EL (cell line): ENCODE data around the gene NUDC.
"Not testable (repeated sequence)": the region's sequence is repeated elsewhere in the genome, so short reads cannot be mapped to it uniquely, and the experiment has no call there.

ENCODE experiments used
- DNase-seq: peaks from one replicate; pipeline ENCODE4 v3.0.0-alpha.2; 2016

The NUDC gene

DNA sequence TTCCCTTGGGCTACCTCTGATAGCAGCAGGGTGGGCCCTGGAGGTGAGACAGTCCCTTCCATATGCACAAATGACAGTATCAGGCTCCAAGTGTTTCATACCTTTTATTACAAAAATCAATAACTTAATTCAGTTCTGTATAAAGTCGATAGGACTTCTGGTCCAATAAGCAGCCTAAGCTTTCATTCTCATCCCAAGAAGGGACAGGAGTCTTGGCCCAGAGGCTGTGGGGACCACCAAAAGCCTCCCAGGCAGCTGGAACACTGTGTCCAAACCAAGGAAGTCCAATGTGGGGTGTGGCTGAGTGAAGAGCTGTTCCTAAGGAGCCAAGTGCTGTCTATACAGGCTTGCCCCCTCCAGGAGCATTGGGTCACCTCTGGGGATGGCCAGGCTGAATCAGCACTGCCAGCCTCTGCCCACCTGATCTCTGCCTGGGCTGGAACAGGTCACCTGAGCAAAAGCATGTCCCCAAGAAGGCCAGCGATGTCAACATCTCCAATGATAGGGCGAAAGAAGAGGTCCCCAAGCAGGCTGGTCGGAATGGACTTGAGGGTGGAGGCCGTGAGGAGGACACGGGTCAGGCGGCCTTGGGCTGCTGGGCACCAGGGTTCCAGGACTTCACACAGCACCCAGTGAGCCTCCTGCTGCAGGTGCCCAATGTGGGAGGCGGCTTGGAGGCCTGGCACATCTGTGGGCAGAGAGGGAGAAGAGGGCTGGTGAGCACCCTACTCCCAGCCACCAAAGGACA is 10.0 kb upstream of the NUDC start:
- no peak for DNase-seq

- DNase-seq = no peak
Observed at GRCh38 chr1:26912147-26912490, 9.4 kb upstream of the NUDC start.

DNA sequence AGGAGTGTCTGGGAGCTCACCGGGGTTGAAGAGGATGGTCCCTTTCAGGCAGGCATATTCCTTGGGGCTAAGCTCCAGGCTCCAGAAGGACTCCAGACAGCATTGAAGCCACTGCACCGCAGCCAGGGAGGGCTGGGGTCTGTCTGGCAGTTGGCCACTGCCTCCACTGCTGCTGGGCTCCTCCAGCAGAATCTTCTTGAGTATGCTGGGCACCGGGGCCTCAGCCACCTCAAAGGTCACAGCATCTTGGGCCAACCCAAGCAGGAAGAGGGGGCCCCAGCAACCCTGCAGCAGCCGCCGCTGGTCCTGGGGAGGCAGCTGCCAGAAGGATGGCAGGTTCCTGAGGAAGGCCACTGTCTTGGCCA is 8.2 kb upstream of the NUDC start:
- no peak for DNase-seq

- DNase-seq = no peak
Observed at GRCh38 chr1:26913754-26914619, 7.6 kb upstream of the NUDC start, which contains the start of gene NR0B2. TSS of gene NR0B2 (minus strand) at chr1:26913975. CDS start at chr1:26913940, 35 bp downstream.

- no peak for DNase-seq
Observed at GRCh38 chr1:26915204-26915842, 6.2 kb upstream of the NUDC start.

DNA sequence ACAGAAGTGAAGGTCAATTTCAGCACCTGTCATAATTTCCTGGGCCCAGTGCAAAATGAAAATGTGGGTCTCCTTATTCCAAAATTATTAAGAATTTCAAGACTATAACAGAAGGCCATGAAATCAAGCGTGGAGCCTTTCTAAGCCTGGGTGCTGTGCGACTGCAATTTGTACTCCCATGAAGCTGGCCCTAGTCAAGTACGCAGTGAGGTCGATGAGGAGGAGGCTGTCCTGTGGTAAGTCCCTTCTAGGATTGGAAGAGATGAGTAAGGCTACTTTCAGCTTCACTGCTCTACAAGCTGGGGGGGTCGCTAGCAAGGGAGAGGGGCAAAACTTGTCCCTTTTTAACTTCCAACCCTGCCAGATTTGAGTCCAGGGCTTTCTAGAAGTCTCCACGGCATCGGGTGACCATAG is 410 bp upstream of the NUDC start:
- DNase-seq = no peak

- DNase-seq = no peak
Observed at GRCh38 chr1:26922431-26922729, 837 bp downstream of the NUDC start.

DNA sequence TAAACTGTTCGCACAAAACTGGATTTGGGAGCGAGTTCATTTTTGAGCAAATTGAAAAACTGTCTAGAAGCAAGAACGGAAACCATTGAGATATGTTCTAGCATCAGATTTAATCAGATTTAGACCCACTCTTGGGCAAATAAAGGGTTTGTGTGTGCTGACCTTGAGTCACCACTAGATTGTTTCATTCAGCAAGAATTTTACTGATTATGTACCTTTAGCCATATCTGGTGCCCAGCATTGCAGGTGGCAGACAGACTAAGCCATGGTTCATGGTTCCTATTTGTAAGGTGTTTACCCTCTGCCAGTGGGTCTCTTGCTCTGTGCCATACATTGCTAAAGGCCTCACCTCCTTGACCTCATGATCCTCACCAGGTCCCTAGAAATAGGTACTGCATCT is 1.4 kb downstream of the NUDC start:
- no peak for DNase-seq

DNA sequence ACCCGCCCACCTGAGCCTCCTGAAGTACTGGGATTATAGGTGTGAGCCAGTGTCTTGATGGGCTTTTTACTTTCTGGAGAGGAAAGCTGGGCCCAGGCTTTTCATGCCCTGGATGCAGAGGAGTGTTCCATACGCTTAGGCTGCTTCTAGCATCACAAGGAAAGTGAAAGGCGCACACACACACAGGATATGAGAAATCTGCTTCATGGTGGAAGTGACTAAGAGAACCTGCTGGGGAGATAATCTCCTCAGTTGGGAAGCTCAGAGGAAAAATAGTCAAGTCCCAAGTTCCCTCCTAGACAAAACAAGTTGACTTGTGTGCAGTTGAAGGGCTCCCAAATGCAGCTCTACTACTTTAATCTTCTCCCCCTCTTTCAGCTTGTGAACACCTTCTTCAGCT is 2.2 kb downstream of the NUDC start:
- DNase-seq = peak; percentile 47

DNA sequence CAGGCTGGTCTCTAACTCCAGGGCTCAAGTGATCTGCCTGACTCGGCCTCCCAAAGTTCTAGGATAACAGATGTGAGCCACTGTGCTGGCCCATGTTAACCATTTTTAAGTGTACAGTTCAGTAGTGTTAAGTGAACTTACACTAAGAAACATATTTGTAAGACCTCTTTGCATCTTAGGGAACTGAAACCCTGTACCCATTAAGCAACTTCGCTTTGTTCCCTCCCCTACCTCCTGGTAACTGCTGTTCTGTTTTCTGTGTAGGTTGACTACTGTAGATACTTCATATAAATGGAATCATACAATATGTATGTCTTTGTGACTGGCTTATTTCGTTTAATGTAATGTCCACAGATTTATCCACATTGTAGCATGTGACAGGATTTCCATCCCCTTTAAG is 11.0 kb downstream of the NUDC start:
- DNase-seq = no peak

DNA sequence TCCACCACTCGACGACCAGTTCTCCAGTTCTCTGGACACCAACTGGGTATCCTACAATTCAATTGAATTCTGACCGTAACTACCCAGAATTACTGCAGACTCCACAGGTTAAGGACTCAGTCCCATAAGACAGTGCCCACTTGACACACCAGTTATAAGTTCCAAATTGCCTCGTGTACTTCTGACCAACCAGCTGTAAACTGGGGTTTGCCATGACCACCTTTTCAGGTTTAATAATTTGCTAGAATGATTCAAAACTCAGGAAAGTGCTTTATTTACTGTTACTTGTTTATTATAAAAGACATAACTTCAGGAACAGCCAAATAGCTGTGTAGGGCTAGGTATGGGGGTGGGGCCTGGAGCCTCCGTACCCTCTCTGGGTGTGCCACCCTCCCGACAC is 15.3 kb downstream of the NUDC start:
- no peak for DNase-seq

GRCh38 chr1:26938004-26938658 is 16.6 kb downstream of the NUDC start:
- no peak for DNase-seq

- no peak for DNase-seq
Observed at GRCh38 chr1:26938659-26939025, 17.1 kb downstream of the NUDC start.

- no peak for DNase-seq
Observed at GRCh38 chr1:26941311-26941710, 19.8 kb downstream of the NUDC start.

- no peak for DNase-seq
Observed at GRCh38 chr1:26942656-26943055, 21.1 kb downstream of the NUDC start.

DNA sequence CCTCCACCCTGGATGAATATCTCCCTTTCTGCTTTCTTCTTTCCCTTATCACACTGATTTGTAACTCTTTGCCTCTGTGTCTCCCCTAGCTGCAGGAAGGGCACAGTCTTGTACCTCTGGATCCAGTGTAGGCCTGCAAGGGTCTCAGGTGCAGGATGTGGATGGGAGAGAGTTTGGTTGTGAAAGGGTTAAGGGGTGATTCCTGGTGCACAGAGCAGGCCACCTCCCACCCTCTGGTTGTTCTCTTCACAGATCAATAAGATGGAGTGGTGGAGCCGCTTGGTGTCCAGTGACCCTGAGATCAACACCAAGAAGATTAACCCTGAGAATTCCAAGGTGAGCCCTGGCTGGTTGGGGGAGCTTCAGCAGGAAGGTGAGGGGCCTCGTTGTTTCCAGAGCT is 23.6 kb downstream of the NUDC start:
- DNase-seq = no peak

DNA sequence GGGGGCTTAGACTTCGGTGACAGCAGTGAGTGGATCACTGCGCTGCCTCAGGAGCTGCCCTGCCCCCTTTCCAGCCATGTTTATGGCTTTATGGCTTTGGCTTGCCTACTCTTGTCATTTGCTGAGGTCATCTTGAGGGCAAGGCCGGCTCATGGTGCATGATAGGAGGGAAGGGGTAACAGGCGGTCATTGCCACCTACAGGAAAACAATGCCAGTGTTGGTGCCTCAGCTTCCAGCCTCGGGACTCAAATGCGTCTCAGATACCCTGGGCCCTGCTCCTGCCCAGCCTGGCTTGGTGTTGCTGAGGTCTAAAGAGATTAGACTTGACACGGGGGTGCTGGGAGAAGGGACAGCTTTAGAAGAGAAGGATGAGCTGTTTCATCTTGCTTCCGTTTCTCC is 24.2 kb downstream of the NUDC start:
- DNase-seq = no peak

- no peak for DNase-seq
Observed at GRCh38 chr1:26946270-26946669, 24.7 kb downstream of the NUDC start.

GRCh38 chr1:26948725-26949057 is 27.1 kb downstream of the NUDC start:
- DNase-seq = not testable (repeated sequence)

DNA sequence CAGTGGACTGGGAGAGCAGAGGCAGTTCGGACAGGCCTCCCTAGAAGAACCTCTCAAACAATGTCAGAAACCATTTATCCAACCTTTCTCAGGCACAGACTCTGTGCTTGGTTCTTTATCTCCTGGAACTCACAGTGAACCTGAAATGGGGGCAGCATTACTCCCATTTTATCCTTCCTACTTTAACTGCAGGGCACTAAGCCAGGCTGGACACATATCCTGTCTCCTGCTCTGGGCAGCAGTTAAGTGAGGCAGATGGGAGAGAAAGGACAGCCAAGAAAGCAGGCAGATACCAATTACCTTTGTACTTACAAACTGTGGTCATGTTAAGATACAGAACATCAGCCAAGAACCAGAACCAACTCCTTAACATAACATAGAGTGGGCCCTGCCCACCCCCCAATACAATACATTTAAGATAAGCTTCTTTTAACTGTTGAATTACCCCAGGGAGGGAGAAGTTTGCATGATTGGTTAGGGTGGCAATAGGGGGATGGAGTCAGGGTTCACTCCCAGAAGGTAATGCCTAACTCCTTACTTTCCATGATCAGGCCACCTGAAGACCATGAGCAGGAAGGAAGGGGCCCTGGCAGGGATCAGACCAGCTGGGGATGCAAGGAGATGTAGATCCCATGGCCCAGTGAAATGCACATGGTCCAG is 27.9 kb downstream of the NUDC start:
- DNase-seq = no peak

DNA sequence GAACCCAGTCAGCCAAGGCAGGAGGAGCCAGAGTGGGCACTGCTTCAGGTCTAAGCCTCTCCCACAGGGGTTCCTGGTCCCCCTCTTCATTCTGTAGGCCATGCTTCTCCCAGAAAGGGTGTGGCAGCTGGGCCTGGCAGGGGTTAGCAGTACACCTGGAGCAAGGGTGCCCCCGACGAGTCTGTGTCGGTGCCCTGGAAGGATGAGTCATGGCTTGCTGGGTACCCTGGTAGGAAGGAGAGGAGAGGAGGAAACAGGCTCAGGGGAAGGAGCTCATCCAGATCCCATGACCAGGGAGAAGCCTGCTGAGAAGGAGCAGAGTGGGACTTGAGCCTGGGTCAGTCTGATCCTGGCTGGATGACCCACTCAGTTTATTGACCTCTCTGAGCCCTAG is 28.4 kb downstream of the NUDC start:
- peak; percentile 23 for DNase-seq

- DNase-seq = no peak
Observed at GRCh38 chr1:26950602-26951001, 29.1 kb downstream of the NUDC start.

DNA sequence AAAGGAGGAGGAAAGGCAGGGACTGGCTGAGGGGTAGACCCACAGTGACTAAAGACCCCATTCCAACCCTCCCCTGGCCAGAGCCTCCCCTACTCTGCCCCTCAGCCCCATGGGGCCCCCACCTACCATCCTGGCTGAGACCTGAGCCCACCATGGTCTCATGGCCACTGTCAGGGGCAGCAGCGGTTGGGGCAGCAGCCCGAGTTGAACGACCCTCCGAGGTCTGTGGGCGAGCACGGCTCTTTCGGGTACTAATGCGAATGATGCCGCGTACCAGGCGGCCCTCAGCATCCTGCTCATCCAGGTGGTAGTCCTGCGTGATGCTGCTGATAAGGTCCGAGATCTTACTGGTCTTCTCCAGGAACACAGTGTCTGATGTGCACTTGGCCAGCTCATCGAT is 29.7 kb downstream of the NUDC start:
- no peak for DNase-seq
